Measurements from ENCODE around the gene KRTAP10-2.
"Not testable (repeated sequence)": the region's sequence is repeated elsewhere in the genome, so short reads cannot be mapped to it uniquely, and the experiment has no call there.

Gene KRTAP10-2

DNA sequence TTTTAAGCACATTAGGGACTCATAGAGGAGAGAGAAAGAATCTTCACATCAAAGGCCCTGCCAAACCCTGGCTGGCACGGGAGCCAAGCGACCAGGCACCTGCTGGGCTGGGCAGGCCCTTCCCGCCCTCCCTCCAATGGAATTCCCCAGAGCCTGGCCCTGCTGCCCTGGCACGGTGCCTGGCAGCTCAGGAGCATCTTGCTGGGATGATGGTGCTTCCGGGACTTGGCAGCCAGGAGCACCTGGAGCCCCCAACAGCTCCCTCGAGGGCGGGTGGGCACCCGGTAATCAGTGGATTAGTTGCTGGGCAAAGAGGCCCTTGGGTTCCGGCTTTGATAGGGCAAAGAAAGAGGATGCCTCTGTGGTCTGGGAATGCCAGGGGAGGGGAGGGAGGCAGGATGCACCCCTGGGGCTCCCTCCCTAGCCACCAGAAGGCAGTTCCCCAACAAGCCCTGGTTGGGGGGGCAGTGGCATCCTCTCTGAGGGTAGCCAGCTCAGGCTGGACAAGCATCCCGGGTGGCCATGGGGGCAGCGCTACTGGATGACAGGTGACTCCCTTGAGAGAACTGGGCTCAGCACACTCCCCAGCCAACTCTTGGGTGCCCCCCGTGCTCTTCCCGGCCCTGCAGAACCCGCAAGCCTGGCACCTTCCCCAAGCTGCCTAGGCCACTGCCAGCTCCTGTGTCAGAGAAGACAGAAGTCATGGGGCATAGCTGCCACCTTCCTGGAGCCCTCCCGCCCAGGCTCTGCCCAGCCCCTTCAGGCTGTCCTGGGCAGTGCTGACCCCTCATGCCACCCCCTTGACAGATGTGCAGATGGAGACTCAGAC lies 37.7 kb downstream of the KRTAP10-2 start:
- no peak for DNase-seq (ENCODE audit: low read depth in 3 of 3)

GRCh38 chr21:44512496-44513388 lies 38.6 kb downstream of the KRTAP10-2 start:
- no peak for DNase-seq (ENCODE audit: low read depth in 3 of 3)

DNA sequence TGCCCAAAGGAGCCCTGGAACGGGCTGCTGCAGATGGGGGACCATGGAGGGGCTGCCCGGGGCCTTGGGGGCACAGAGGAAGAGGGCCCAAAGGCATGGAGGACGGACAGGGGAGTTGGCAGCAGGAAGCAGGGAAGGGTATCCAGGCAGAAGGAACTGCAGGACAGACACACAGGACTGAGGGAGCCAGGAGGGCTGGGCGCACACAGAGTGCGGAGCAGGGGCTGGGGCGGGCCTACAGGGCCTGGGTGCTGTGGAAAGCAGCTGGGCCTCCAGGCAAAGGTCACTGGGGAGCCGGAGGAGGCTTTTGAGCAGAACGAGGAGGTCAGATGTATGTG lies 39.4 kb downstream of the KRTAP10-2 start:
- no peak for DNase-seq (ENCODE audit: low read depth in 3 of 3)

DNA sequence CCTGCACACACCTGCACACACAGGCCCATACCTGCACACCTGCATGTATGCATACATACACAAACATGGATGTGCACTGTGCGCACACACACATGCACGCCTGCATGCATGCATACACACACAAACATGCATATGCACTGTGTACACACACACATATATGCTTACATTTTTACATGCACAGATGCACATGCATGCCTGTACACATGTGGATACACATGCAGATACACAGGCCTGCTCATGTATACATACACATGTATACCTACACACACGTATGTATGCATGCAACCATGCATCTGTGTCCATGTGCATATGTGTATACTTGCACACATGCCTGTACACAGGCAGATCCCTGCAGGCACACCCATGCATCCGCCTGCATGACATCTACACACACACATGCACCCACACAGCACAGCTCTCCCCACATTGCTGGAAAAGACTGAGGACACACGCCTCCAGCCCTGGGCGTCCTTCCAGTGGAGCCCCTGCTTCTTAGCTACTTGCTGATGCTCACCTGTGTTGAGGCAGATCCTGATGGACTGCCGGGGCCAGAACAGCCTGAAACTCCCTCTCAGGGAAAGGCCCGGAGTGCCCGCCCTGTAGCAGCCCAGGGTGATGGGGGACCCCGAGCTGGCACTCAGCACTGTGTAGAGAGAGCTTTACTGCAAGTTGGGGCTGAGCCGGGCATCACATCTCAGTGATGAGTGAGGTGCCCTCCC lies 39.9 kb downstream of the KRTAP10-2 start:
- no peak for DNase-seq (ENCODE audit: low read depth in 3 of 3)

DNA sequence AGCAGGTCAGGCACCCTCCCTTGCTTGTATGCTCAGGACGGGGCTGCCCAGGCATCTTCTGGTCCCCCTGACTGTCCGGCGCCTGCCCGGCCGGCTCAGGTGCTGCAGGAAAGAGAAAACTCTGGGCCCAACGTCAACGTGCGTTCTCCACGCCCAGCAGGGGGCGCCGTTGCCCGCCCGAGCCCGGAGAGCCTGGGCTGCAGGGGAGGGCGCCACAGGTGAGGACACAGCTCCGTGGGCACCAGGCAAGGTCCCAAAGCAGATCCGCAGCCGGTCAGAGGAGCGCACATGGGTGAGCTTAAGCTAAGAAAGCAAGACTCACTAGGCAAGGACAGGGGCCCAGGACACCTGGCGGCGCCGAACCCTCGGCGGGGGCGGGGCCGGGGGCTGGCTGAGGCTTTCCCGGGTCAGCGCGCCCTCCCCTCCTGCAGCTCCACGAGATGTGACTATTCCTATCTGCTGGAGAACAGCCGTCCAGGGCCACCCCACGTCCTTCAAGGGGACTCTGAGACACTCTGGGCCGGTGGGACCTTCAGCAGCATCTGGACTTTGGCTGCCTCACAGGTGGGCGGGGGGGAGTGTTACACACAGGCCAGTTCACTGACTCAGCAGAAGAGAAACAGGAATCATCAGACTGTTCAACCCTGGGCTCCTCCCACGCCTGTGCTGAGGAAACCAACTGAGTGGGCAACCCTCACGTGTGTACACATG lies 40.6 kb downstream of the KRTAP10-2 start:
- peak; percentile 61 to 71 (median 65) for DNase-seq (ENCODE audit: low read depth in 3 of 3)

GRCh38 chr21:44510109-44510507 lies 41.2 kb downstream of the KRTAP10-2 start:
- no peak for DNase-seq (ENCODE audit: low read depth in 3 of 3)

DNA sequence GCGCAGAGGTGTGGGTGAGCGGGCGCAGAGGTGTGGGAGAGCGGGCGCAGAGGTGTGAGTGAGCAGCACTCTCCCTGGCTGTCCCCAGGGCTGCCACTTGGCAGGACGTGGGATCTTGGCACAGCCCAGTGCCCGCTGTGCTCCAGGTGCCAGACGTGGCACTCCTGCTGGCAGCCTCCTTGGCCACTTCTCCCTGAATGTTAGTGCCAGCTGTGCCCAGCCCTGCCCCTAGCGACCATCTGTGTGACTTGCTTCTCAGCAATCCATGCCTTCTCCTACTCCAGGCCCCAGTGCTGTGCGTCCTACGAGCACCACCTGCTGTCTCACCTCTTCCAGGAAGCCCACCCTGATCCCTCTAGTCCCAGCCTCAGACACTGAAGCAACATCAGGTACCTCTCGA lies 41.8 kb downstream of the KRTAP10-2 start:
- no peak for DNase-seq (ENCODE audit: low read depth in 3 of 3)

DNA sequence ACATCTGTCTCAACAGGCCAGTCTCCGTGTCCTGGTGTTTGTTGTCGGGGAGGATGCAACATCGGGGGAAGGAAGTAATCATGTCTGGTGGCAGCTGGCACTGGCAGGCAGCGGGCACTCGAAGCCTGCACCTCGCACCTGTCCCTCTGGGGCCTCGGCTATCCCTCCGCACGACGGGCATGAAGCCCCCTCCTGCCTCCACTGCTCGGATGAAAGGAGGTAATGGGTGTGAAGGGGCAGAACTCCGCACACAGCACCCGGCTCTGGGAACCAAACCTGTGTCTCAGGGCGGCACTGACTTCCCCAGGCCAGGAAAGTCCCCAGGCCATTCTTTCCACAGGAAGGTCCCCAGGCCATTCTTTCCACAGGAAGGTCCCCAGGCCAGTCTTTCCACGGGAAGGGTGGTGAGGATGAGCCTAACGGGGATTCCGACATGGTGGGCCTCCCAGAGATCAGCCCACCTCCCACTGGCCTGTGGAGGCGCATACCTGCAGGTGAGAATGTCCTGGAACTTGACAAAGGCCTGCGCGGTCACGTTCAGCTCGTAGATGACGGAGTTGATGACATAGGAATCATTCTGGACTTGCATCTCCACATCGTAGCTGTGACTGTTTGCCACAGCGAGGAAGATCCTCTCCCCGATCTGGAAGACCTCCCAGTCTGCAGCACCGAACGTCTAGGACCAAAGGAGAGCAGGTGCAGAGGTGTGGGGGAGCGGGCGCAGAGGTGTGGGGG lies 42.4 kb downstream of the KRTAP10-2 start:
- no peak for DNase-seq (ENCODE audit: low read depth in 3 of 3)

GRCh38 chr21:44508426-44508710 lies 42.9 kb downstream of the KRTAP10-2 start:
- no peak for DNase-seq (ENCODE audit: low read depth in 3 of 3)

DNA sequence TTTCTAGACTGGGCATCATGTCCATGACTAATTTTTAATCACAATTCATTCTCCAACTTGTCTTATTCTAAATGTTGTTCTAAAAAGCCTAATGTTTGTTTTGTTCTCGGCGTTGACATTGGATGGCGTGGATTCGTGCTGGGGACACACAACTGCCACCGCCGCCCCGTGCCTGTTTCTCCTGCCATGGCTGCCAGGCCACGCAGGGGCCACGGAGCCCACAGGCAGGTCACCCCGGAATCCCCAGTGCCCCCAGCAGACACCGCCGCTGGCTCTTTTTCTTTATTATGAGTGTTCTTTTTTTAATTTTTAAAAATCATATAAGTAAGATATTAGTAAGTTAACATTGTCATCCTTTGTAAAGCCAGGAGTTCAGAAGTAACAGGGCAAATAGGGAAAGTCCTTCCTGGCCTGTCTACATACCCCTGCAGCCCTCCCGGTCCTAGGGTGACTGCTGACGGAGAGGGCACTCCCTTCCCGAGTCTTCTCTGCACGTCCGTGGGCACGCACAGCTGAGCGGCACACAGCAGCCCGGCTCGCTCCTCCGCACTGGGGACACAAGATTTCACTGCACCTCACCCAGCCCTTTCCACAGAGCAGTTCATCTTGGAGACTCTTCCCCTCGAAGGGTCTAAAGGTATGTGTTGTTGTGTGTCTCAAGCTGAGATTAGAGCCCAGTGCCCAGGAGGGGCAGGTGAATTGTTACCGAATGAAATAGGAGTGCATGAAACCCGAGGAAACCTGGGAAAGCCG lies 43.5 kb downstream of the KRTAP10-2 start:
- DNase-seq (ENCODE audit: low read depth in 3 of 3), result no peak

DNA sequence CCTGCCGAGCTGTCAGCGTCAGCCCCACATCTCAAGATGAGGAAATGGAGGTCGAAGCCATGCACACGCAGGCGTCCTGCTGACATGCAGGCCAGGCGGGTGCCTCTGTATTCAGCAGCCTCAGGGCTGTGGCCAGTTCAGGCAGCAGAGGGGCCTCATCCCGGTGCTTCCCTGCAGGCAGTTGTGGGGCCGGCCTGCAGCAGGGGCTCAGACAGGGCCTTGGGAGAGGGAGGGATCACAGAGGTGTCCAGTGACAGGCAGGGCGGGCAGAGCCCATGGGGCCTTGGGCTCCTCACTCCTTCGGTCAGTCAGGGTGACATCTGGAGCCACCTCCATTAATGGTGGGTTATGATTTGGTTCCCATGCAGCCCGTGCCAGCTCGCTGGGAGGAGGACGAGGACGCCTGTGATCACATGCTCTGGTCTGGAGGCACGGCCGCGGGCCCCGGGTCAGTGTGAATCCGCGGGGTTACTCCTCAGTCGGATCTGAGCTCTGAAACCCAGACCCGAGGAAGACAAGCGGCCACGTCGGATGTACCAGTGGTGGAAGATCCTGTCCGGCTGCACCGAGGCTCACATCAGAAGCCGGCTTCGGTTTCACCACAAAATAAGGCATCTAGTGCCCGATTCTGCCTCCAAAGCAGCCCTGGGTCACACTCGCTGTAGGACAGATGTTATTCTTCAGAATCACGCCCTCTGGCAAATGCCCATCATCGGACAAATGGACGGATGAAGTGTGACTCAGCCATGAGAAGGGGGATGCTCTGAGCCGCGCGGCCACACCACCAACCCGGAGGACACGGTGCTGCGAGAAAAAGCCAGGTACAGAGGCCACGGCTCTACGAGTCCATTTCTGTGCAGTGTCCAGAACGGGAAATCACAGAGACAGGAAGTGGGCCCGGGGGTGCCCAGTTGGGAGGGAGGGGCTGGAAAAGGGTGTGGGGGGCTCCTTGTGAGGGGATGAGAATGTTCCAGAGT lies 44.7 kb downstream of the KRTAP10-2 start:
- no peak for DNase-seq (ENCODE audit: low read depth in 3 of 3)

DNA sequence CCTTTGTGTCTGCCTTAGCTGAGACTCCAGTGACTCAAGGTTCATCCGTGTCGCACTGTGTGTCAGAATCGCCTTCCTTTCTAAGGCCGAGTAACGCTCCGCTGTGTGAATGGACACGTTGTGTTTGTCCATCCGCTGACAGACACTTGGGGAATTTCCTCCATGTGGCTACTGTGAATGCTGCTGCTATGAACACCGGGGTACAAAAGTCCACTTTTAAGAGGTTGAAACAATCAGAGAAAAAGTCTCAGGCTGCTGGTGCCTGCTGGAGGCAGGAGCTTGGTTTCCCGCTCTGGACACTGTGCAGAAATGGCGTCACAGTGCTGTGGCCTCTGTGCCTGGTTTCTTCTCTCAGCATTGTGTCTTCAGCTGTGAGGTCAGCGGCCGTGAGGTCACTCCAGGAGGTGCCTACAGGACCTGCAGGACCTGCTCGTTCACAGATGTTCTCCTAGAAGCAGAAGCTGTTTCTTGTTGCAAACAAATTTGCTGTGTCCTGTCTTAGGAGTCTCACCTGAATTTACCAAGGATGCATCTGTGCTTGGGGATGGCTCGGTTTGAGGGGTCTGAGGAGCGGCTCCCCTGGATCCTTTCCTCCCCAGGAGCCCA lies 45.5 kb downstream of the KRTAP10-2 start:
- no peak for DNase-seq (ENCODE audit: low read depth in 3 of 3)

DNA sequence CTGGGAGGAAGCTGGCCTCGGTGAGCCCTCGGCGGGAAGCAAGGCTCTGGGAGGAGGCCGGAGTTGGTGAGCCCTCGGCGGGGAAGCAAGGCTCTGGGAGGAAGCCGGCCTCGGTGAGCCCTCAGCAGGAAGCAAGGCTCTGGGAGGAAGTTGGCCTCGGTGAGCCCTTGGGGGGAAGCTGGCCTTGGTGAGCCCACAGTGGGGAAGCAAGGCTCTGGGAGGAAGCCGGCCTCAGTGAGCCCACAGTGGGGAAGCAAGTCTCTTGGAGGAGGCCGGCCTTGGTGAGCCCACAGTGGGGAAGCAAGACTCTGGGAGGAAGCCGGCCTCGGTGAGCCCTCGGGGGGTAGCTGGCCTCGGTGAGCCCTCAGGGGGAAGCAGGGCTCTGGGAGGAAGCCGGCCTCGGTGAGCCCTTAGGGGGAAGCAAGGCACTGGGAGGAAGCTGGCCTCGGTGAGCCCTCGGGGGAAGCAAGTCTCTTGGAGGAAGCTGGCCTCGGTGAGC lies 47.4 kb downstream of the KRTAP10-2 start:
- DNase-seq (ENCODE audit: low read depth in 3 of 3), result no peak

DNA sequence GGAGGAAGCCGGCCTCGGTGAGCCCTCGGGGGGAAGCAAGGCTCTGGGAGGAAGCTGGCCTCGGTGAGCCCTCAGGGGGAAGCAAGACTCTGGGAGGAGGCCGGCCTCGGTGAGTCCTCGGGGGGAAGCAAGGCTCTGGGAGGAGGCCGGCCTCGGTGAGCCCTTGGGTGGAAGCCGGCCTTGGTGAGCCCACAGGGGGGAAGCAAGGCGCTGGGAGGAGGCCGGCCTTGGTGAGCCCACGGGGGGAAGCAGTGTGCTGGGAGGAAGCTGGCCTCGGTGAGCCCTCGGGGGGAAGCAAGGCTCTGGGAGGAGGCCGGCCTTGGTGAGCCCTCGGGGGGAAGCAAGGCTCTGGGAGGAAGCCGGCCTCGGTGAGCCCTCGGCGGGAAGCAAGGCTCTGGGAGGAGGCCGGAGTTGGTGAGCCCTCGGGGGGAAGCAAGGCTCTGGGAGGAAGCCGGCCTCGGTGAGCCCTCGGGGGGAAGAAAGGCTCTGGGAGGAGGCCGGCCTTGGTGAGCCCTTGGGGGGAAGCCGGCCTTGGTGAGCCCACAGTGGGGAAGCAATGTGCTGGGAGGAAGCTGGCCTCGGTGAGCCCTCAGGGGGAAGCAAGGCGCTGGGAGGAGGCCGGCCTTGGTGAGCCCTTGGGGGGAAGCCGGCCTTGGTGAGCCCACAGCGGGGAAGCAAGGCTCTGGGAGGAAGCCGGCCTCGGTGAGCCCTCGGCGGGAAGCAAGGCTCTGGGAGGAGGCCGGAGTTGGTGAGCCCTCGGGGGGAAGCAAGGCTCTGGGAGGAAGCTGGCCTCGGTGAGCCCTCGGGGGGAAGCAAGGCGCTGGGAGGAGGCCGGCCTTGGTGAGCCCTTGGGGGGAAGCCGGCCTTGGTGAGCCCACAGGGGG lies 48.1 kb downstream of the KRTAP10-2 start:
- not testable (repeated sequence) for DNase-seq (ENCODE audit: low read depth in 3 of 3)

- no peak for DNase-seq (ENCODE audit: low read depth in 3 of 3)
These were observed 48.9 kb downstream of the KRTAP10-2 start for GRCh38 chr21:44502171-44502958.
